IPS-20b (cell line): Measurements from ENCODE around the gene TMEM263.

Source experiments
- H3K27ac ChIP-seq: one replicate; pipeline ENCODE4 v1.5.1; 2013; ENCODE audit warnings: low read length
- H3K27me3 ChIP-seq: 2 replicates; pipeline ENCODE4 v1.6.1; 2013; ENCODE audit warnings: mild to moderate bottlenecking, low read length, inconsistent platforms; ENCODE audit not compliant: insufficient read depth
- H3K36me3 ChIP-seq: 2 replicates; pipeline ENCODE4 v1.6.1; 2013; ENCODE audit warnings: low read depth, mild to moderate bottlenecking, inconsistent platforms, low read length, moderate library complexity; ENCODE audit not compliant: insufficient read depth
- H3K4me1 ChIP-seq: 2 replicates; pipeline ENCODE4 v1.6.1; 2013; ENCODE audit warnings: mild to moderate bottlenecking, control low read depth, inconsistent platforms, low read length, moderate library complexity; ENCODE audit not compliant: insufficient read depth
- H3K4me3 ChIP-seq: 2 replicates; pipeline ENCODE4 v1.5.1; 2013; ENCODE audit warnings: mild to moderate bottlenecking, low read length, inconsistent platforms
- H3K9ac ChIP-seq: 2 replicates; pipeline ENCODE4 v1.6.1; 2013; ENCODE audit warnings: low read depth, mild to moderate bottlenecking, inconsistent platforms, low read length, moderate library complexity
- H3K9me3 ChIP-seq: 2 replicates; pipeline ENCODE4 v1.6.1; 2013; ENCODE audit warnings: mild to moderate bottlenecking, low read depth, low read length, inconsistent platforms; ENCODE audit not compliant: insufficient read depth

The TMEM263 gene

GRCh38 chr12:106950591-106950990 is 5.1 kb upstream of the TMEM263 start:
- no peaks in the 10 kb centered on the region for H3K36me3 ChIP-seq
- H3K27ac ChIP-seq, result no peak overlapping the region
- no peak overlapping the region for H3K9ac ChIP-seq
- H3K27me3 ChIP-seq, result peaks cover 14% of the 10 kb centered on the region; the same call in 1 of the 2 replicates
- H3K4me1 ChIP-seq, result no peaks in the 10 kb centered on the region
- no peak overlapping the region for H3K4me3 ChIP-seq
- H3K9me3 ChIP-seq, result peaks cover 21% of the 10 kb centered on the region

- no peak overlapping the region for H3K4me3 ChIP-seq
These were observed 2.1 kb upstream of the TMEM263 start for GRCh38 chr12:106953352-106954250.

GRCh38 chr12:106954462-106955376 is 988 bp upstream of the TMEM263 start:
- Histone ChIP-seq H3K4me3 (peak overlapping the region; percentile 72), H3K9me3 (no peaks in the 10 kb centered on the region; the same call in 1 of the 2 replicates), H3K27me3 (peaks cover 14% of the 10 kb centered on the region; the same call in 1 of the 2 replicates), H3K36me3 (no peaks in the 10 kb centered on the region), H3K27ac (no peak overlapping the region), H3K9ac (peak overlapping the region; percentile 42; the same call in 1 of the 2 replicates), H3K4me1 (no peaks in the 10 kb centered on the region)

More at GRCh38 chr12:106953352-106954250, 2.1 kb upstream of the TMEM263 start:
- Histone ChIP-seq H3K36me3 (no peaks in the 10 kb centered on the region), H3K27me3 (peaks cover 14% of the 10 kb centered on the region; the same call in 1 of the 2 replicates), H3K9me3 (peaks cover 5% of the 10 kb centered on the region), H3K4me1 (no peaks in the 10 kb centered on the region), H3K9ac (no peak overlapping the region), H3K27ac (no peak overlapping the region)

GRCh38 chr12:106956048-106956578 is 406 bp downstream of the TMEM263 start:
- H3K27ac ChIP-seq, result no peak overlapping the region
- H3K4me1 ChIP-seq, result no peaks in the 10 kb centered on the region
- H3K36me3 ChIP-seq, result no peaks in the 10 kb centered on the region
- H3K9ac ChIP-seq, result peak overlapping the region; percentile 50; the same call in 1 of the 2 replicates
- no peaks in the 10 kb centered on the region; the same call in 1 of the 2 replicates for H3K9me3 ChIP-seq
- H3K4me3 ChIP-seq, result peak overlapping the region; percentile 72
- H3K27me3 ChIP-seq, result peaks cover 14% of the 10 kb centered on the region; the same call in 1 of the 2 replicates

- H3K27me3 ChIP-seq, result peaks cover 14% of the 10 kb centered on the region; the same call in 1 of the 2 replicates
- no peaks in the 10 kb centered on the region for H3K9me3 ChIP-seq
- no peak overlapping the region for H3K9ac ChIP-seq
- peak overlapping the region; percentile 72 for H3K4me3 ChIP-seq
- H3K4me1 ChIP-seq, result no peaks in the 10 kb centered on the region
- H3K27ac ChIP-seq, result no peak overlapping the region
- H3K36me3 ChIP-seq, result no peaks in the 10 kb centered on the region
These were observed 1.9 kb downstream of the TMEM263 start for GRCh38 chr12:106957583-106957982.

GRCh38 chr12:106960443-106960842 is 4.7 kb downstream of the TMEM263 start:
- H3K9me3 ChIP-seq, result no peaks in the 10 kb centered on the region
- no peaks in the 10 kb centered on the region; the same call in 1 of the 2 replicates for H3K36me3 ChIP-seq
- no peak overlapping the region for H3K9ac ChIP-seq
- no peaks in the 10 kb centered on the region for H3K27me3 ChIP-seq
- H3K4me3 ChIP-seq, result no peak overlapping the region
- H3K27ac ChIP-seq, result no peak overlapping the region
- no peaks in the 10 kb centered on the region for H3K4me1 ChIP-seq

- no peak overlapping the region for H3K27ac ChIP-seq
- no peaks in the 10 kb centered on the region for H3K4me1 ChIP-seq
- H3K27me3 ChIP-seq, result no peaks in the 10 kb centered on the region
- no peaks in the 10 kb centered on the region for H3K9me3 ChIP-seq
- no peak overlapping the region for H3K9ac ChIP-seq
- peaks cover under 1% of the 10 kb centered on the region for H3K36me3 ChIP-seq
- H3K4me3 ChIP-seq, result no peak overlapping the region
These were observed 6.6 kb downstream of the TMEM263 start for GRCh38 chr12:106962286-106962685.

- H3K27me3 ChIP-seq, result no peaks in the 10 kb centered on the region
- no peak overlapping the region for H3K27ac ChIP-seq
- H3K9ac ChIP-seq, result no peak overlapping the region
- H3K4me1 ChIP-seq, result no peaks in the 10 kb centered on the region
- H3K36me3 ChIP-seq, result peaks cover 7% of the 10 kb centered on the region
- H3K4me3 ChIP-seq, result no peak overlapping the region
- H3K9me3 ChIP-seq, result no peaks in the 10 kb centered on the region
These were observed 8.8 kb downstream of the TMEM263 start for GRCh38 chr12:106964526-106964925.

GRCh38 chr12:106971065-106971464 is 15.4 kb downstream of the TMEM263 start:
- H3K27ac ChIP-seq, result no peak overlapping the region
- no peaks in the 10 kb centered on the region for H3K4me1 ChIP-seq
- no peaks in the 10 kb centered on the region for H3K27me3 ChIP-seq
- H3K9ac ChIP-seq, result no peak overlapping the region
- no peak overlapping the region for H3K4me3 ChIP-seq
- no peaks in the 10 kb centered on the region for H3K9me3 ChIP-seq
- H3K36me3 ChIP-seq, result peaks cover 18% of the 10 kb centered on the region

GRCh38 chr12:106973545-106973944 is 17.8 kb downstream of the TMEM263 start:
- no peaks in the 10 kb centered on the region for H3K27me3 ChIP-seq
- H3K4me3 ChIP-seq, result no peak overlapping the region
- H3K9me3 ChIP-seq, result no peaks in the 10 kb centered on the region
- no peak overlapping the region for H3K27ac ChIP-seq
- peaks cover 10% of the 10 kb centered on the region for H3K36me3 ChIP-seq
- no peaks in the 10 kb centered on the region for H3K4me1 ChIP-seq
- H3K9ac ChIP-seq, result no peak overlapping the region

GRCh38 chr12:106974511-106974910 is 18.8 kb downstream of the TMEM263 start:
- H3K27ac ChIP-seq, result no peak overlapping the region
- no peak overlapping the region for H3K9ac ChIP-seq
- H3K4me1 ChIP-seq, result no peaks in the 10 kb centered on the region
- H3K4me3 ChIP-seq, result no peak overlapping the region
- peaks cover 10% of the 10 kb centered on the region for H3K36me3 ChIP-seq
- no peaks in the 10 kb centered on the region for H3K9me3 ChIP-seq
- H3K27me3 ChIP-seq, result no peaks in the 10 kb centered on the region
